HG02981 (cell line): ENCODE results near the gene KL.

ENCODE experiments used
- ATAC-seq: cut with Tn5 transposase; IDR thresholded peaks from one replicate; pipeline ENCODE4 v1.9.1; 2021; ENCODE audit warnings: mild to moderate bottlenecking, moderate library complexity; ENCODE audit not compliant: unreplicated experiment

Gene KL

GRCh38 chr13:33078263-33078662 lies 62.0 kb downstream of the KL start:
- no peak for ATAC-seq

GRCh38 chr13:33079960-33080359 lies 63.7 kb downstream of the KL start:
- ATAC-seq: no peak

DNA sequence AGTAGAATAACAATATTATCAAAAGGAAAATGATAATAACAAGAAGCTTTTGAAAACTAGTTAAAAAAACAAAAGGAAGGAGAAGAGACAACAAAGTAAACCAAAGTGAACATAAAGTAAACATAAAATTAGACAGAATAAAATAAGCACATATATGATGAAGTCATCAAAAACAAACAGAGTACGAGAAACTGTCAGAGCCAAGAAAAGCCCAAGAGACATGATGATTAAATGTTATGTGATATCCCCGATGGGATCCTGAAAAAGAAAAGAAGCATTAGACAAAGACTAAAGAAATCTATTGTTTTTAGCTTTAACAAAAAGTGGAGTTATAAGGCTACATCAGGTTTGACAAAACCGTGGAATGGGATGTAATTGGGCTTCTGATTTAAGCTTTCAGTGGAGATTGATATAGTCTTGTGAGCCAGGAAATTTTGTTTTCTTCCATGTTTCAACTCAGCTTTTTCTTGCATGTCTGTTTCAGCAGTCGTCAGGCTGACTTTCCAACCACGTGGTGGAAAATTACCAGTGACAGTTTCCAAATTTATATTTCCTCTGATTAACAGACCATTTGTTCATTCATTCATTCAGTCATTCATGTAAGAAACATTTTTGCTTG lies 64.9 kb downstream of the KL start:
- ATAC-seq: no peak

GRCh38 chr13:33081666-33082065 lies 65.4 kb downstream of the KL start:
- ATAC-seq: no peak

DNA sequence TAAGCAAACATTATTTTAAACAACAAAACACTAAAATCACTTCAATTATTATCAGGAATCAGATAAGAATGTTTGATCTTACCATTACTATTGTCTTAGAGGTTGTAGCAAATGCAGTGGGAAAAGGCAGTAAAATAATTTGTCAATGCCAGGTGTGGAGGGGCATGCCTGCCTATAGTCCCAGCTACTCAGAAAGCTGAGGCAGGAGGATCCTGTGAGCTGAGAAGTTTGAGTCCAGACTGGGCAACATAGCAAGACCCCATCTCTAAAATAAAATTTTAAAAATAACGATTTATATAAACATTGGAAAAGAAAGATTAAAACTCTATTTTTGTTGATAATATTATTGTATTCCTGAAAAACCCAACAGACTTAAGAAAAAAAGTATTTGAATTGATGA lies 66.8 kb downstream of the KL start:
- ATAC-seq: no peak

- ATAC-seq: no peak
These were observed 70.9 kb downstream of the KL start for GRCh38 chr13:33087091-33087490.

GRCh38 chr13:33087790-33088189 lies 71.6 kb downstream of the KL start:
- no peak for ATAC-seq

- ATAC-seq: no peak
These were observed 73.1 kb downstream of the KL start for GRCh38 chr13:33089311-33089710.

- no peak for ATAC-seq
These were observed 74.7 kb downstream of the KL start for GRCh38 chr13:33090755-33091414.

- no peak for ATAC-seq
These were observed 75.2 kb downstream of the KL start for GRCh38 chr13:33091415-33091774.

- no peak for ATAC-seq
These were observed 76.1 kb downstream of the KL start for GRCh38 chr13:33092073-33092987.

DNA sequence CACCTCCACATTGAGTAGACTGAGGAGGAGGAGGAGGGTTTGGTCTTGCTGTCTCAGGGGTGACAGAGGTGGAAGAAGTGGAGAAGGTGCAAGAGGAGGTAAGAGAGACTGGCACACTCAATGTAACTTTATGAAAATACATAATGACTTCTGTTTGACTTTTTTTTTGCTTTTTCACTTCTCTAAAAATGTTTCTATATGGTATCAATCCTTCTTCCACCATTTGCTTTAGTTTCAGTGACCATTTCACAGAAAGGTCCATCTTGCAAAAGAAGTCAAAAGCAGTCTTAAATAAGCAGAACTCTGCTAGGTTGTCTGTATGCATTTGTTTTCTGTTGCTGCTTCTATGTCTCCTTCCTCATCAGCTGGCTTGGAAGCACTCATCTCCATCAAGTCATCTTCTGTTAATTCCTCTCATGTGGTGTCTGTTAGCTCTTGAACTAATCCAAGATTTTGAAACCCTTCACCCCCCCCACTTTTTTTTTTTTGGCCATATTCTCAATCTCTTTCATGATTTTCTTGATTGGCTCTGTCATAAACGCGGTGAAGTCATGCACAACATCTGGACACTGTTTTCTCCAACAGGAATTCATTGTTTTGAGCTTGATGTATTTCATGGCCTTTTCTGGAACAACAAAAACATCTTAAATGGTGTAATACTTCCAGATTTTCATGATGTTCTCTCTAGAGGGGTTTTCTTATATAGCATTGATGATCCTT lies 80.8 kb downstream of the KL start:
- ATAC-seq: no peak

GRCh38 chr13:33099860-33100259 lies 83.6 kb downstream of the KL start:
- ATAC-seq: no peak

DNA sequence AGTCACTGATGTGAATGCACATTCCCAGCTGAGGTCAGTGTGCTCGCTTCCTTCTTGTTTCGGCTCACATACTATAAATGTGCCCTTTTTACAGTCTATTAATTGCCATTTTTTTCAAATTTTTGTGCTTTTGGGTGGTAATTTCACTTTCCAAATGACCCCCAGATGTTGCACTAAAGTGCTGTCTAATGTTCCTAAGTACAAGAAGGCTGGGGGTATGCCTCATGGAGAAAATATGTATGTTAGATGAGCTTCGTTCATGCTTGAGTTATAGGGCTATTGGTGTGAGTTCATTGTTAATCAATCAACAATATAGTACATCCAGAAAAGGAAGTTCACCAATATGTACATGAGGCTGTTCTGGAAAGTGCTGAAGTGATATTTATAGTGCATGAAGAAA lies 84.7 kb downstream of the KL start:
- no peak for ATAC-seq

- ATAC-seq: no peak
These were observed 85.6 kb downstream of the KL start for GRCh38 chr13:33101835-33102234.

GRCh38 chr13:33103457-33103856 lies 87.2 kb downstream of the KL start:
- ATAC-seq: no peak

GRCh38 chr13:33105387-33106005 lies 89.3 kb downstream of the KL start:
- ATAC-seq: no peak

DNA sequence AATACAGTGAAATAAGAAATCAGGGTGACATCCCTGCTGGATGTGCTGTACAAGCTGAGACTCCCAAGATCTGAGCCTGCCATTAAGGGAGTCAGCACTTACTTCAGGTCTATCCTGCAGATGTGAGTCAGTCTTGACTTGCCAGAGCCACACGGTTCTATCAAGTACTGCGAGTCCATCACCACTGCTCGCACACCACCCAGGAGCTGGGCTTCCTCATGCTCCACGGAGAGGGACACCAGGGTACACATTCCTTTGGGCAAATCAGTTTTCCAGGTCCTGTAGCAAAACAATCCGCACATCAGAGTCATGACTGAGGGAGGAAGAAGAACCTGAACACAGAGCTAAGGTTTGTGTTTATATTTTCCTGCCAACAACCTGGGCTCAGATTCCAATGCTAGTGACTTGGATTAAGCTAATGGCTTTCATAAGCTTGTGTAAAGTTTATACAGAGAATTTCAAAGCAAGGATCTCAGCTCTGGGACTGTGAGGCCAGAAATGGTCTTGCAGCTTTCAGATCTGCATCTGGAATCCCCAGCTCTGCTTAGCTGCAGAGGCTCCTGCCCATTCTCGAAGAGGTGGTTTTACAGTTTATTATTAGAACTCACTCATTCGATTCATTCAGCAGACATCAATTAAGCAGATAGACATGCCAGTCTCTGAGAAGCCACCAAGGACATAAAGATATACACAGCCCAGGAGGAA lies 90.6 kb downstream of the KL start:
- ATAC-seq: no peak

DNA sequence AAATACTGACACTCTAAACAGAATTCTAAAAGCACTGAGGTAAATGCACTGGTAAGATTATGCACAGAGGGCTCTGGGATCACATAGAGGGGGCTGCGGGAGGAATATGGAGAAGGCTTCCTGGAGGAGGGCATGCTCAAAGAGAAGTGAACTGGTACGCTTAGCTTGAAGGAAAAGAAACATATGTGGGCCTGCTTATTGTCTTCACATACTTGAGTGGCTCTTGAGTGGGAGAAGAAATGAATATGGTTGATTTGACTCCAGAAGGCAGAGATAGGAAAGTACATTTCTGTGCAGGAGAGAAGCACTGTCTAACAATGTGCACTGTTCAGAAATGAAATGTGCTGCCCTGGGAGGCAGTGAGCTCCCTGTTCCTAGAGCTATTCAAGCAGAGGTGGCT lies 91.1 kb downstream of the KL start:
- ATAC-seq: no peak

DNA sequence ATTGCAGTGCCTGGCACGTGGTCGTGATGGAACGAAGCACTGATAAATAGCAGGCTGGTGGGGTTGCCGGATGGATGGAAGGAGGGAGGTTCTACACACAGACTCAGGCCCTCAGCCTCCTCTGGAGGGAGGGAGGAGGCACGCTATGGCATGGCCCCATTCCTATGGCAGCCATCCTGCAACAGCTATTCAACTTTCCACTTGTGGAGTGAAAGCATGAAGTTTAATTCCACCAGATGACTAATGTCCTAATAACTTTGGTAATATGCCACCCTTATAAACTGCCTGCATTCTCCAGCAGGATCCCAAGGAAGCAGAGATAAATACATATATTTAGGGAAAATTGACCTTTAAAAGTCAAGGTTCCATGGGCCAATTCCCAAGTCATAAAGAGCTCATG lies 92.4 kb downstream of the KL start:
- ATAC-seq: no peak
